ENCODE results near the gene ADARB1.

The ADARB1 gene

DNA sequence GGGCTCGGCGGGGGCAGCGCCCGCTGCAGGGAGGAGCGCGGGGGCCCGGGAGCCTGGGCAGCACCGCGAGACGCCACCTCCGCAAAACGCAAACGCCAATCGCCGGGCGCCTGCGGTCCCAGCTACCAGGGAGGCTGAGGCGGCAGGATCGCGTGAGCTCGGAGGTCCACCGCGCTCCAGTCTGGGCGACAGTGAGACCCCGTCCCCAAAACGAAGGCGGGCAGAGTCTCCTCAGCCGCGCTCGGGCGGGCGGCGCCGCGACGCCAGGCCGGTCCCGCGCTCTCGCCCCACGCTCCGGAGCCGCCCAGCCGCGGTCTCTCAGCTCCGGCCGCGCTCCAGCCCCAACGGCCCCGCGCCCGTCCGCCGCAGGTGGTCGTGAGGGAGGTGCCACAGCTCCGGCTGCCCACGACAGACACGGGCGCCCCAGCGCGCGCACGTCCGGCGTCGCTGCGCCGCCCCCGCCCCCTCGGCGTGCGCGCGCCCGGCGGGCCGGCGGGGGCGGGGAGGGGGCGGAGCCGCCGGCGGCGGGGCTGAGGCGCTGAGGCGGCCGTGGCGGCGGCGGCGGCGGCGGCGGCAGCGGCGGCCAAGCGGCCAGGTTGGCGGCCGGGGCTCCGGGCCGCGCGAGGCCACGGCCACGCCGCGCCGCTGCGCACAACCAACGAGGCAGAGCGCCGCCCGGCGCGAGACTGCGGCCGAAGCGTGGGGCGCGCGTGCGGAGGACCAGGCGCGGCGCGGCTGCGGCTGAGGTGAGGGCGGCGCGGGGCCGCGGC, at the start of gene ADARB1 (continued):
- TF ChIP-seq, protein P1, sequence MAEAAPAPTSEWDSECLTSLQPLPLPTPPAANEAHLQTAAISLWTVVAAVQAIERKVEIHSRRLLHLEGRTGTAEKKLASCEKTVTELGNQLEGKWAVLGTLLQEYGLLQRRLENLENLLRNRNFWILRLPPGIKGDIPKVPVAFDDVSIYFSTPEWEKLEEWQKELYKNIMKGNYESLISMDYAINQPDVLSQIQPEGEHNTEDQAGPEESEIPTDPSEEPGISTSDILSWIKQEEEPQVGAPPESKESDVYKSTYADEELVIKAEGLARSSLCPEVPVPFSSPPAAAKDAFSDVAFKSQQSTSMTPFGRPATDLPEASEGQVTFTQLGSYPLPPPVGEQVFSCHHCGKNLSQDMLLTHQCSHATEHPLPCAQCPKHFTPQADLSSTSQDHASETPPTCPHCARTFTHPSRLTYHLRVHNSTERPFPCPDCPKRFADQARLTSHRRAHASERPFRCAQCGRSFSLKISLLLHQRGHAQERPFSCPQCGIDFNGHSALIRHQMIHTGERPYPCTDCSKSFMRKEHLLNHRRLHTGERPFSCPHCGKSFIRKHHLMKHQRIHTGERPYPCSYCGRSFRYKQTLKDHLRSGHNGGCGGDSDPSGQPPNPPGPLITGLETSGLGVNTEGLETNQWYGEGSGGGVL (tag by site-specific recombination; IDR thresholded peaks at IDR 0.05): peak; percentile 49; the same call in 1 of the 2 replicates
- TF ChIP-seq ZBTB21 (tag by site-specific recombination; IDR thresholded peaks at IDR 0.05): no peak
- no peak for TF ChIP-seq WT1 (tag by site-specific recombination; IDR thresholded peaks at IDR 0.05)
- no peak for TF ChIP-seq ZNF133 (tag by site-specific recombination; IDR thresholded peaks at IDR 0.05)
- TF ChIP-seq ZNF600 (tag by site-specific recombination; IDR thresholded peaks at IDR 0.05): no peak
- TF ChIP-seq, protein P2, sequence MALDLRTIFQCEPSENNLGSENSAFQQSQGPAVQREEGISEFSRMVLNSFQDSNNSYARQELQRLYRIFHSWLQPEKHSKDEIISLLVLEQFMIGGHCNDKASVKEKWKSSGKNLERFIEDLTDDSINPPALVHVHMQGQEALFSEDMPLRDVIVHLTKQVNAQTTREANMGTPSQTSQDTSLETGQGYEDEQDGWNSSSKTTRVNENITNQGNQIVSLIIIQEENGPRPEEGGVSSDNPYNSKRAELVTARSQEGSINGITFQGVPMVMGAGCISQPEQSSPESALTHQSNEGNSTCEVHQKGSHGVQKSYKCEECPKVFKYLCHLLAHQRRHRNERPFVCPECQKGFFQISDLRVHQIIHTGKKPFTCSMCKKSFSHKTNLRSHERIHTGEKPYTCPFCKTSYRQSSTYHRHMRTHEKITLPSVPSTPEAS (tag by site-specific recombination; IDR thresholded peaks at IDR 0.05): no peak
- peak; percentile 57; the same call in 1 of the 2 replicates for TF ChIP-seq ZNF660 (tag by site-specific recombination; IDR thresholded peaks at IDR 0.05)
- TF ChIP-seq, protein P3, sequence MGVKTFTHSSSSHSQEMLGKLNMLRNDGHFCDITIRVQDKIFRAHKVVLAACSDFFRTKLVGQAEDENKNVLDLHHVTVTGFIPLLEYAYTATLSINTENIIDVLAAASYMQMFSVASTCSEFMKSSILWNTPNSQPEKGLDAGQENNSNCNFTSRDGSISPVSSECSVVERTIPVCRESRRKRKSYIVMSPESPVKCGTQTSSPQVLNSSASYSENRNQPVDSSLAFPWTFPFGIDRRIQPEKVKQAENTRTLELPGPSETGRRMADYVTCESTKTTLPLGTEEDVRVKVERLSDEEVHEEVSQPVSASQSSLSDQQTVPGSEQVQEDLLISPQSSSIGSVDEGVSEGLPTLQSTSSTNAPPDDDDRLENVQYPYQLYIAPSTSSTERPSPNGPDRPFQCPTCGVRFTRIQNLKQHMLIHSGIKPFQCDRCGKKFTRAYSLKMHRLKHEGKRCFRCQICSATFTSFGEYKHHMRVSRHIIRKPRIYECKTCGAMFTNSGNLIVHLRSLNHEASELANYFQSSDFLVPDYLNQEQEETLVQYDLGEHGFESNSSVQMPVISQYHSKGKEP (tag by site-specific recombination; IDR thresholded peaks at IDR 0.05): 0 out of 2 replicates have a peak, but pooled peaks have one; percentile 38
- TF ChIP-seq HOXD13 (CRISPR knock-in tag; IDR thresholded peaks at IDR 0.05; ENCODE audit: borderline replicate concordance): no peak
- no peak for TF ChIP-seq ZNF324 (tag by site-specific recombination; IDR thresholded peaks at IDR 0.05)
- 0 out of 2 replicates have a peak, but pooled peaks have one; percentile 35 for TF ChIP-seq ZNF423 (tag by site-specific recombination; IDR thresholded peaks at IDR 0.05)
- TF ChIP-seq PATZ1 (tag by site-specific recombination; IDR thresholded peaks at IDR 0.05): peak; percentile 62; the same call in 1 of the 2 replicates
- TF ChIP-seq ZNF677 (tag by site-specific recombination; IDR thresholded peaks at IDR 0.05): peak; percentile 53; the same call in 1 of the 2 replicates
- TF ChIP-seq ZNF350 (tag by site-specific recombination; IDR thresholded peaks at IDR 0.05): no peak
- no peak for TF ChIP-seq ZNF664 (tag by site-specific recombination; IDR thresholded peaks at IDR 0.05)
- TF ChIP-seq ZNF132 (tag by site-specific recombination; IDR thresholded peaks at IDR 0.05; ENCODE audit: borderline replicate concordance): no peak
- peak; percentile 64 for TF ChIP-seq ZFHX2 (tag by site-specific recombination; conservative IDR thresholded peaks at IDR 0.05)
- peak; percentile 33; the same call in 1 of the 2 replicates for TF ChIP-seq SP2 (tag by site-specific recombination; IDR thresholded peaks at IDR 0.05)
- TF ChIP-seq SP7 (tag by site-specific recombination; IDR thresholded peaks at IDR 0.05): 0 out of 2 replicates have a peak, but pooled peaks have one; percentile 14
- no peak for TF ChIP-seq ZSCAN23 (tag by site-specific recombination; IDR thresholded peaks at IDR 0.05)
- TF ChIP-seq REPIN1 (tag by site-specific recombination; IDR thresholded peaks at IDR 0.05; ENCODE audit: low read depth): no peak
- TF ChIP-seq ZNF704 (tag by site-specific recombination; IDR thresholded peaks at IDR 0.05): no peak
- TF ChIP-seq ZNF292 (tag by site-specific recombination; IDR thresholded peaks at IDR 0.05; ENCODE audit: borderline replicate concordance, low read depth): no peak
- peak; percentile 62; the same call in 1 of the 2 replicates for TF ChIP-seq ZNF596 (tag by site-specific recombination; IDR thresholded peaks at IDR 0.05)
- no peak for TF ChIP-seq ZNF585B (tag by site-specific recombination; IDR thresholded peaks at IDR 0.05)
- TF ChIP-seq ZNF280D (tag by site-specific recombination; IDR thresholded peaks at IDR 0.05): no peak
- TF ChIP-seq ZNF37A (tag by site-specific recombination; IDR thresholded peaks at IDR 0.05): no peak
- TF ChIP-seq ZNF529 (tag by site-specific recombination; IDR thresholded peaks at IDR 0.05; ENCODE audit: insufficient replicate concordance): no peak
- TF ChIP-seq ZNF777 (tag by site-specific recombination; IDR thresholded peaks at IDR 0.05; ENCODE audit: borderline replicate concordance): no peak
